K562 (cell line): Measurements from ENCODE around the gene HES4. TPM values are rescaled to one million over a fixed set of nuclear protein-coding genes. Genes with fewer than 3 reads are reported as not detected.

Experiments used
- CCNT2 ChIP-seq: IDR thresholded peaks from 2 replicates; pipeline ENCODE4 v1.6.1; 2011; ENCODE audit warnings: borderline replicate concordance, low read depth, mild to moderate bottlenecking, moderate library complexity, mixed read lengths, low read length; ENCODE audit not compliant: insufficient read length; ENCODE audit errors: extremely low read depth
- CREB1 ChIP-seq, 2 experiments: sonication (generic) in 1 of 2; formaldehyde crosslinking in 1 of 2; IDR thresholded peaks; 2 replicates each; pipeline versions ENCODE4 v1.6.1 to v1.8.0; 2012 to 2022; ENCODE audit warnings: inconsistent platforms in 1 of 2, mild to moderate bottlenecking in 1 of 2, missing genetic modification reagents in 1 of 2, moderate library complexity in 1 of 2
- CREM ChIP-seq: IDR thresholded peaks from 2 replicates; pipeline ENCODE4 v1.6.1; 2014; ENCODE audit warnings: antibody characterized with exemption, low read depth
- GTF2E2 ChIP-seq: fragments of 200-800 bp; sonication (Bioruptor generic); IDR thresholded peaks from 2 replicates; pipeline ENCODE4 v1.6.1; 2016; ENCODE audit warnings: missing genetic modification characterization, missing compliant biosample characterization
- HMGN3 ChIP-seq: IDR thresholded peaks from 2 replicates; pipeline ENCODE4 v1.6.1; 2011; ENCODE audit warnings: borderline replicate concordance, low read depth, mild to moderate bottlenecking, mixed read lengths, low read length; ENCODE audit not compliant: insufficient read length; ENCODE audit errors: extremely low read depth
- JUN ChIP-seq, 2 experiments: sonication (generic) in 1 of 2; formaldehyde crosslinking in 1 of 2; IDR thresholded peaks; 2 replicates each; pipeline versions ENCODE4 v1.6.1 to v1.8.0; 2012 to 2022; ENCODE audit warnings: borderline replicate concordance in 2 of 2, mild to moderate bottlenecking in 2 of 2, improper control_type of control experiment in 1 of 2, low read depth in 1 of 2, low read length in 1 of 2, missing genetic modification reagents in 1 of 2
- KAT8 ChIP-seq: fragments of 450-650 bp; IDR thresholded peaks from 2 replicates; pipeline ENCODE4 v1.6.1; 2016; ENCODE audit warnings: low read depth, mild to moderate bottlenecking
- KDM1A ChIP-seq, 2 experiments: fragments of 450-650 bp; IDR thresholded peaks; 2 replicates each; pipeline ENCODE4 v1.6.1; 2016; ENCODE audit warnings: mild to moderate bottlenecking in 2 of 2
- MAZ ChIP-seq, 2 experiments: fragments of 450-650 bp in 1 of 2; sonication (generic) in 1 of 2; formaldehyde crosslinking; IDR thresholded peaks in 1 of 2; conservative IDR thresholded peaks in 1 of 2; 2 replicates each; pipeline versions ENCODE4 v1.4.0 to v1.5.0; 2020; ENCODE audit warnings: mild to moderate bottlenecking in 1 of 2, missing genetic modification reagents in 1 of 2
- NFIC ChIP-seq: fragments of 450-650 bp; IDR thresholded peaks from 2 replicates; pipeline ENCODE4 v1.6.1; 2017; ENCODE audit warnings: mild to moderate bottlenecking, inconsistent platforms
- NONO ChIP-seq, 2 experiments: fragments of 200-400 bp in 1 of 2; fragments of 450-650 bp in 1 of 2; formaldehyde crosslinking in 1 of 2; IDR thresholded peaks; 2 replicates each; pipeline ENCODE4 v1.6.1; 2017; ENCODE audit warnings: low read depth in 2 of 2, mild to moderate bottlenecking in 2 of 2, moderate library complexity in 2 of 2, low read length in 1 of 2
- PREB ChIP-seq: sonication (generic); formaldehyde crosslinking; IDR thresholded peaks from 2 replicates; pipeline ENCODE4 v1.8.1; 2023; ENCODE audit warnings: mild to moderate bottlenecking, missing genetic modification reagents
- RCOR1 ChIP-seq, 2 experiments: IDR thresholded peaks; 2 replicates each; pipeline ENCODE4 v1.6.1; 2012; ENCODE audit warnings: low read depth in 2 of 2, low read length in 2 of 2, borderline replicate concordance in 1 of 2, improper control_type of control experiment in 1 of 2
- RUNX1 ChIP-seq: sonication (generic); IDR thresholded peaks from 2 replicates; pipeline ENCODE4 v1.6.1; 2016; ENCODE audit warnings: antibody characterized with exemption, low read depth
- SAP30 ChIP-seq: fragments of 200-600 bp; sonication (generic); IDR thresholded peaks from 2 replicates; pipeline ENCODE4 v1.6.1; 2012; ENCODE audit warnings: borderline replicate concordance, low read depth, mild to moderate bottlenecking, moderate library complexity, low read length, control low read depth, inconsistent platforms; ENCODE audit not compliant: insufficient read depth, poor library complexity, severe bottlenecking
- SIN3B ChIP-seq: fragments of 450-650 bp; IDR thresholded peaks from 2 replicates; pipeline ENCODE4 v1.6.1; 2017; ENCODE audit warnings: low read depth, mild to moderate bottlenecking, moderate library complexity
- SMARCA5 ChIP-seq: fragments of 450-650 bp; IDR thresholded peaks from 2 replicates; pipeline ENCODE4 v1.6.1; 2016
- SOX6 ChIP-seq: fragments of 450-650 bp; IDR thresholded peaks from 2 replicates; pipeline ENCODE4 v1.6.1; 2014; ENCODE audit warnings: mild to moderate bottlenecking
- STAT5A ChIP-seq: IDR thresholded peaks from 2 replicates; pipeline ENCODE4 v1.6.1; 2012; ENCODE audit warnings: low read length, inconsistent platforms, borderline replicate concordance
- USF1 ChIP-seq: sonication (generic); formaldehyde crosslinking; IDR thresholded peaks from 2 replicates; pipeline ENCODE4 v1.9.0; 2022; ENCODE audit warnings: mild to moderate bottlenecking, missing genetic modification reagents
- ZNF24 ChIP-seq: fragments of 450-650 bp; IDR thresholded peaks from 2 replicates; pipeline ENCODE4 v1.6.1; 2016
- polyA plus RNA-seq, 8 experiments: library from polyadenylated mRNA; depleted of rRNA in 4 of 8; stranded (reverse) in 5 of 8; unstranded in 3 of 8; fragments of >200 nt; fragmentation: Nextera tagmentation in 2 of 8; fragmentation: Illumina TruSeq in 1 of 8; extraction: Ambion mirVana in 2 of 8; extraction: Trizol in 1 of 8; gene quantifications; 2 replicates each; pipeline versions ENCODE4 v1.2.1 to v1.2.3, GENCODE V29; 2011 to 2014; ENCODE audit warnings: inconsistent platforms in 1 of 8, missing spikeins in 1 of 8
- total RNA-seq, 7 experiments: library from RNA; depleted of rRNA in 6 of 7; stranded (reverse); fragments of >200 nt in 6 of 7; fragmentation: Illumina TruSeq in 2 of 7; extraction: Trizol in 2 of 7; gene quantifications; 2 replicates each; pipeline versions ENCODE4 v1.2.1 to v1.2.3, GENCODE V29; 2011 to 2021; ENCODE audit warnings: low replicate concordance in 1 of 7
- TF ChIP-seq, protein P1 (sequence below): sonication (generic); formaldehyde crosslinking; IDR thresholded peaks from 2 replicates; pipeline ENCODE4 v1.8.0; 2022; ENCODE audit warnings: mild to moderate bottlenecking, missing genetic modification reagents
- TF ChIP-seq, protein P2 (sequence below): fragments of 250-450 bp; sonication (Bioruptor Pico); IDR thresholded peaks from 2 replicates; pipeline ENCODE4 v1.4.0; 2020; ENCODE audit warnings: mild to moderate bottlenecking

Gene HES4
- total and polyA plus RNA-seq, 9 of the 15 experiments (the other 6 are each of a cell fraction or from before 2014, with no cell fraction given): 0.21 to 43.7 (median 5.3) TPM; not detected in 2

GRCh38 chr1:960363-961131 lies 39.4 kb downstream of the HES4 start, which contains the start of gene KLHL17 (continued):
- TF ChIP-seq HMGN3 (peak; percentile 62), STAT5A (no peak), JUN (IDR thresholded peaks at IDR 0.05; ENCODE audit: borderline replicate concordance, low read depth, low read length) (peak; percentile 23; the same call in 1 of the 2 replicates), JUN (CRISPR knock-in tag; IDR thresholded peaks at IDR 0.05; ENCODE audit: borderline replicate concordance) (no peak), MAZ (CRISPR knock-in tag; conservative IDR thresholded peaks at IDR 0.05 in 1 of 2, IDR thresholded peaks at IDR 0.05 in 1 of 2) (peak; percentile 97 to 98), RCOR1 (IDR thresholded peaks at IDR 0.05; ENCODE audit: borderline replicate concordance in 1 of 2, low read depth in 2 of 2, low read length in 2 of 2) (peak in 1 of 2 experiments; percentile 76; a peak in 2 of 4 replicates), KDM1A (IDR thresholded peaks at IDR 0.05) (peak in 1 of 2 experiments; percentile 48; a peak in 1 of 4 replicates), USF1 (CRISPR knock-in tag) (no peak), KAT8 (no peak), CREM (peak; percentile 67), NFIC (peak; percentile 30; the same call in 1 of the 2 replicates), RUNX1 (0 out of 2 replicates have a peak, but pooled peaks have one; percentile 29), PREB (CRISPR knock-in tag) (no peak), NONO (IDR thresholded peaks at IDR 0.05; ENCODE audit: low read depth in 2 of 2, low read length in 1 of 2) (peak in 1 of 2 experiments; percentile 91; a peak in 2 of 4 replicates), GTF2E2 (tag) (no peak), SMARCA5 (peak; percentile 69), CCNT2 (peak; percentile 55), SIN3B (peak; percentile 51; the same call in 1 of the 2 replicates), SOX6 (0 out of 2 replicates have a peak, but pooled peaks have one; percentile 11), SAP30 (no peak), CREB1 (IDR thresholded peaks at IDR 0.05) (no peak; the same call in 1 of the 2 replicates), CREB1 (CRISPR knock-in tag; IDR thresholded peaks at IDR 0.05) (peak; percentile 70), ZNF24 (peak; percentile 44; the same call in 1 of the 2 replicates)
- TF ChIP-seq, protein P1, sequence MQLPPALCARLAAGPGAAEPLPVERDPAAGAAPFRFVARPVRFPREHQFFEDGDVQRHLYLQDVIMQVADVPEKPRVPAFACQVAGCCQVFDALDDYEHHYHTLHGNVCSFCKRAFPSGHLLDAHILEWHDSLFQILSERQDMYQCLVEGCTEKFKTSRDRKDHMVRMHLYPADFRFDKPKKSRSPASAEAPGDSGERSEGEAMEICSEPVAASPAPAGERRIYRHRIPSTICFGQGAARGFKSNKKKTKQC (CRISPR knock-in tag): no peak
- TF ChIP-seq, protein P2, sequence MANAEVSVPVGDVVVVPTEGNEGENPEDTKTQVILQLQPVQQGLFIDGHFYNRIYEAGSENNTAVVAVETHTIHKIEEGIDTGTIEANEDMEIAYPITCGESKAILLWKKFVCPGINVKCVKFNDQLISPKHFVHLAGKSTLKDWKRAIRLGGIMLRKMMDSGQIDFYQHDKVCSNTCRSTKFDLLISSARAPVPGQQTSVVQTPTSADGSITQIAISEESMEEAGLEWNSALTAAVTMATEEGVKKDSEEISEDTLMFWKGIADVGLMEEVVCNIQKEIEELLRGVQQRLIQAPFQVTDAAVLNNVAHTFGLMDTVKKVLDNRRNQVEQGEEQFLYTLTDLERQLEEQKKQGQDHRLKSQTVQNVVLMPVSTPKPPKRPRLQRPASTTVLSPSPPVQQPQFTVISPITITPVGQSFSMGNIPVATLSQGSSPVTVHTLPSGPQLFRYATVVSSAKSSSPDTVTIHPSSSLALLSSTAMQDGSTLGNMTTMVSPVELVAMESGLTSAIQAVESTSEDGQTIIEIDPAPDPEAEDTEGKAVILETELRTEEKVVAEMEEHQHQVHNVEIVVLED (CRISPR knock-in tag): peak; percentile 62
